Lower lobe of right lung (tissue), 2 donors: ENCODE results near the gene ROS1. TPM values are rescaled to one million over a fixed set of nuclear protein-coding genes. Genes with fewer than 3 reads are reported as not detected.

ENCODE experiments used
- ATAC-seq, 2 donors: fragments of 200-7000 bp; cut with Tn5 transposase; one replicate each; pipeline ENCODE4 v1.9.1; 2020 to 2022; ENCODE audit warnings: mild to moderate bottlenecking in 2 of 2, moderate library complexity in 2 of 2
- DNase-seq: peaks from one replicate; pipeline ENCODE4 v3.0.0-alpha.2; 2020
- H3K27ac ChIP-seq: fragments of 200-600 bp; one replicate; pipeline ENCODE4 v1.8.0; 2022
- H3K27me3 ChIP-seq: fragments of 200-600 bp; one replicate; pipeline ENCODE4 v1.8.0; 2022; ENCODE audit warnings: low read depth
- H3K36me3 ChIP-seq: fragments of 200-600 bp; one replicate; pipeline ENCODE4 v1.8.0; 2022; ENCODE audit warnings: mild to moderate bottlenecking
- H3K4me1 ChIP-seq: fragments of 200-600 bp; one replicate; pipeline ENCODE4 v1.8.0; 2022
- H3K4me3 ChIP-seq: fragments of 200-600 bp; one replicate; pipeline ENCODE4 v1.8.0; 2022; ENCODE audit warnings: mild to moderate bottlenecking
- H3K9me3 ChIP-seq: fragments of 200-600 bp; one replicate; pipeline ENCODE4 v1.8.0; 2022
- intact Hi-C: fragments of 100-400 bp; cut with DNase I; formaldehyde crosslinking; loops from one replicate; pipeline ENCODE4 v1.11.0; 2022
- total RNA-seq: library from RNA; stranded (reverse); fragmentation: NEBNext Ultra II Directional; extraction: Animal tissue kit (Norgen Biotek cat#: 25700); gene quantifications from one replicate; pipeline ENCODE4 v1.2.1, GENCODE V29; 2021
- TF ChIP-seq, protein P1 (sequence below): fragments of 200-600 bp; IDR thresholded peaks from one replicate; pipeline ENCODE4 v1.8.0; 2022; ENCODE audit warnings: antibody characterized with exemption, mild to moderate bottlenecking
- donor health status: DM: no; HTN: yes; CAD: no; lungs with severe emphysema.

Gene ROS1
- total RNA-seq, 1 donor from 2014 or later, result 151 TPM

DNA sequence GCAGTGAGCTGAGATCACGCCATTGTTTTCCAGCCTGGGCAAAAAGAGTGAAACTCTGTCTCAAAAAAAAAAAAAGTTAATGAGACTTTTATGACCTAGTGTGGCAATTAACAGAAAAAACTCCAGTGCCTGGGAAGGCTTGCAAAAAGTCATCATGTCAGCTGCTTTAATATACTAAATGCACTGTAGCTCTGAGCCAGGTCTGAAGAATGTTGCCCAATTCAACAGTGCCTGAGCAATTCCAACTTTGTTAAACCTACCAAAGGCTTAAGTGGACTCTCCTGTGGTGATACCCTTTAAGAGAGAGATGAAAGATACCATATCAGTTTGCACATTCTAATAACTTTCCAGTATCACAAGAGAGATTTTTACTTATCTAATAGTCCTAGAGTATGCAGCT is 6.5 kb upstream of the ROS1 start:
- Histone ChIP-seq H3K27me3 (no peaks in the 10 kb centered on the region), H3K4me1 (no peaks in the 10 kb centered on the region), H3K36me3 (no peaks in the 10 kb centered on the region), H3K9me3 (no peaks in the 10 kb centered on the region), H3K4me3 (no peak overlapping the region), H3K27ac (no peak overlapping the region)
- TF ChIP-seq, protein P1, sequence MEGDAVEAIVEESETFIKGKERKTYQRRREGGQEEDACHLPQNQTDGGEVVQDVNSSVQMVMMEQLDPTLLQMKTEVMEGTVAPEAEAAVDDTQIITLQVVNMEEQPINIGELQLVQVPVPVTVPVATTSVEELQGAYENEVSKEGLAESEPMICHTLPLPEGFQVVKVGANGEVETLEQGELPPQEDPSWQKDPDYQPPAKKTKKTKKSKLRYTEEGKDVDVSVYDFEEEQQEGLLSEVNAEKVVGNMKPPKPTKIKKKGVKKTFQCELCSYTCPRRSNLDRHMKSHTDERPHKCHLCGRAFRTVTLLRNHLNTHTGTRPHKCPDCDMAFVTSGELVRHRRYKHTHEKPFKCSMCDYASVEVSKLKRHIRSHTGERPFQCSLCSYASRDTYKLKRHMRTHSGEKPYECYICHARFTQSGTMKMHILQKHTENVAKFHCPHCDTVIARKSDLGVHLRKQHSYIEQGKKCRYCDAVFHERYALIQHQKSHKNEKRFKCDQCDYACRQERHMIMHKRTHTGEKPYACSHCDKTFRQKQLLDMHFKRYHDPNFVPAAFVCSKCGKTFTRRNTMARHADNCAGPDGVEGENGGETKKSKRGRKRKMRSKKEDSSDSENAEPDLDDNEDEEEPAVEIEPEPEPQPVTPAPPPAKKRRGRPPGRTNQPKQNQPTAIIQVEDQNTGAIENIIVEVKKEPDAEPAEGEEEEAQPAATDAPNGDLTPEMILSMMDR, result no peak
- DNase-seq, result no peak
- ATAC-seq, result peak in 1 of 2 donors; percentile 56
- intact Hi-C loops, result no loop called here

DNA sequence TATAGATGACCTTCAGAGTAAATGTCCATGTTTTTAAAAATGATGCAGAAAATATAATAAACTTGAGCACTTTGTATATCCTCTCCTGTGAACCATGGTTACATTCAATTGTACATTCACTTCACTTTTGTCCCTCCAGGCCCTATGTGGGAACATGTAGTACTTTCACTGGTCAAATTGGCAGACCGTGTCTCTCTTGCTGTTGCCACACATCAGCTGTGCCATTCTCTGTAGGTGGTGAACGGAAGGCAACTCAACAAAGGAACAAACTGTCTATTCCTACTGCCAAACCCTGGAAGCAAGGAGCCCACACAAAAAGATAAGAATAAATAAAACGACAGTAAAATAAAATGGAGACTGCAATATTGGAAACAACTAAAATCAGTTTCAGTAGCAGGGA is 2.0 kb downstream of the ROS1 start:
- intact Hi-C loops, result no loop called here
- DNase-seq, result no peak

DNA sequence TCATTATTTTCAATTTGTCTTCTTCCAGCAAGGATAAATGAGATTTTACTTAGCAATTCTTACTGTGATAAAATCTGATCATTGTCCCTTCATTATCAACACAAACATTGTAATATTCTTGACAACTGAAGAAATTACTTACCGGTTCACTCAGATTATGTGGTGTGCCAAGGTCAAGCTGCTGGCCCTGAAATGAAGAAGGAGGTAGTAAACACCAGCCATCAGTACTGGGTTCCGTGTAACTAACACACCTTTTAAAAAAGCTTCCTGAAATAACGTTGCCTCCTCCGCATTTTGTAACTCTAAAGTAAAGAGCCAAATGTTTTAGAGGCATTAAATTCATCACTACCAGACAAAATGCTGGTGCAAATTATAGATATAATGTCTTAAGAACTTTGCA is 7.4 kb downstream of the ROS1 start:
- no peaks in the 10 kb centered on the region for H3K36me3 ChIP-seq
- DNase-seq (no peak), ATAC-seq (no peak)
- no peaks in the 10 kb centered on the region for H3K27me3 ChIP-seq
- no peak overlapping the region for H3K27ac ChIP-seq
- H3K4me3 ChIP-seq, result peak overlapping the region; percentile 9
- H3K4me1 ChIP-seq, result peaks cover 7% of the 10 kb centered on the region
- H3K9me3 ChIP-seq, result no peaks in the 10 kb centered on the region
- intact Hi-C loops, result no loop called here
- TF ChIP-seq, protein P1, result no peak

More for the DNA sequence above, 2.0 kb downstream of the ROS1 start:
- no peaks in the 10 kb centered on the region for H3K36me3 ChIP-seq
- no peaks in the 10 kb centered on the region for H3K9me3 ChIP-seq
- peak overlapping the region; percentile 72 for H3K27ac ChIP-seq
- TF ChIP-seq, protein P1, result no peak
- H3K4me3 ChIP-seq, result peak overlapping the region; percentile 35
- no peaks in the 10 kb centered on the region for H3K27me3 ChIP-seq
- peak; percentile 63 to 80 for ATAC-seq
- H3K4me1 ChIP-seq, result no peaks in the 10 kb centered on the region

DNA sequence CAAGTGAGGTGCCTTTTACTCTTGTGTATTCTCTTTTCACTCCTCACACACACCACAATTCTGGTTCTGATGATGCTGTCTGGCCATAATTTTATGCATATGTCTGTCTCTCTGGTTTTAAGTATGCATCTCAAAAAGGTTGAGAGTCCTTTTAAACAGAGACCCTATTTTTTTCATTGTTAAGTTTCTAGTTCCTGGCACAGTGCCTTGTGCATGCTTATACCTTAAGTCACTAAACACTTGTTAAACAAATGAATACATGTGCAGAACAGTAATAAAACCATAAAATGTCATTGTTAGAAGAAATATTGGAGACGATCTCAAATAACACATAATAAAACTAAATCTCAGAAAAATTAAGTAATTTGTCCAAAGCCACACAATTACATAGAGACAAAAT is 7.9 kb downstream of the ROS1 start:
- peaks cover 7% of the 10 kb centered on the region for H3K4me1 ChIP-seq
- no peaks in the 10 kb centered on the region for H3K27me3 ChIP-seq
- DNase-seq (no peak), ATAC-seq (no peak)
- TF ChIP-seq, protein P1, result no peak
- H3K4me3 ChIP-seq, result no peak overlapping the region
- no peaks in the 10 kb centered on the region for H3K9me3 ChIP-seq
- intact Hi-C loops, result no loop called here
- no peaks in the 10 kb centered on the region for H3K36me3 ChIP-seq
- H3K27ac ChIP-seq, result no peak overlapping the region

DNA sequence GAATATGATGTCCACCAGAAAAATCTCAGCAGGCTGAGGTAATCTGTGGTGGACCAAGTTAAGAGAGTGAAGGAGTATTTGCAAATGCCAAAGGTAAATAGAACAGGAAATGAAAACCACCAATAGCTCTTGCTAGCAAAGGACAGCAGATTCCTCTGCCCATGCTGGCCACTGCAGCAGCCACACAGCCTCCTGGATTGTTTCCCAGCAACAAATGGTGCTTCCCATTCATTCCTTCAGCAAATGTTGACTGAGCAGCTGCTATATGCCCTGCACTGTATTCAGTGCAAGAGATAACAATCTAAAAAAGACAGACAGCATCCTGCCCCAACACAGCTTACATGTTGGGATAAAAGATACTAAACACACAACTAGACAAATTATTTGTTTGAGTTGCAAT is 11.0 kb downstream of the ROS1 start:
- Histone ChIP-seq H3K27ac (no peak overlapping the region), H3K9me3 (no peaks in the 10 kb centered on the region), H3K4me1 (peaks cover 7% of the 10 kb centered on the region), H3K4me3 (no peak overlapping the region), H3K36me3 (no peaks in the 10 kb centered on the region), H3K27me3 (no peaks in the 10 kb centered on the region)
- DNase-seq, result no peak
- ATAC-seq, result peak; percentile 41 to 48
- intact Hi-C loops, result no loop called here
- TF ChIP-seq, protein P1, result no peak

DNA sequence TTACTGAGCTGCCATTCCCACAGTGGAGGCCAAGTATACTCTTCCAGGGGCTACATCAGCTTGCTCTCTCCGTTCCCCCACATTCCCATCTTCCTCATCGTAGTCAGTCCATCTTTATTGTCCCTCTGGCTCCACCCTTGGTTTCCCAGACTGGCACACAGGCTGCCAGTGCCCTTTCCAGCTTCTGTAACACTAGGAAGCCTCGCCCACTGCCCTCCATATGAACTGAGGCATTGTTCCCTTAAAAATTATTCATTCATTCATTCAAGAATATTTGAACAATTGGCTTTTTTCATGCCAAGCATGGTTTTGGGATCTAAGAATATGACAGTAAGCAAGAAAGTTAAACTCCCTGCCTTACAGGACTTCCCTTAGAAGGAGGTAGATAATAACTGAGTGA is 14.3 kb downstream of the ROS1 start:
- ATAC-seq, result no peak
- intact Hi-C loops, result no loop called here
- no peaks in the 10 kb centered on the region for H3K27me3 ChIP-seq

More for the DNA sequence above, 14.3 kb downstream of the ROS1 start:
- Histone ChIP-seq H3K36me3 (no peaks in the 10 kb centered on the region), H3K4me1 (peaks cover 7% of the 10 kb centered on the region), H3K4me3 (no peak overlapping the region), H3K9me3 (no peaks in the 10 kb centered on the region), H3K27ac (no peak overlapping the region)
- DNase-seq, result no peak
- TF ChIP-seq, protein P1, result no peak
